HL-60 (cell line): ENCODE data around the gene DNAJB8.

Experiments
- CTCF ChIP-seq: IDR thresholded peaks from one replicate; pipeline ENCODE4 v1.5.1; 2011; ENCODE audit warnings: low read length, control low read depth, inconsistent platforms; ENCODE audit not compliant: insufficient read depth
- GABPA ChIP-seq: IDR thresholded peaks from 2 replicates; pipeline ENCODE4 v1.6.1; 2012; ENCODE audit warnings: low read depth
- POLR2AphosphoS5 ChIP-seq: IDR thresholded peaks from 2 replicates; pipeline ENCODE4 v1.6.1; 2012; ENCODE audit warnings: low read depth
- REST ChIP-seq: IDR thresholded peaks from 2 replicates; pipeline ENCODE4 v1.6.1; 2012; ENCODE audit warnings: low read depth; ENCODE audit not compliant: insufficient replicate concordance

- no peak for TF ChIP-seq CTCF
- no peak for TF ChIP-seq POLR2AphosphoS5
- no peak for TF ChIP-seq REST
- no peak for TF ChIP-seq GABPA
Measured at GRCh38 chr3:128486681-128487537, 20.2 kb upstream of the DNAJB8 start.
